Suprapubic skin (tissue), 4 donors: ENCODE results near the gene UNC119B.

ENCODE experiments used
- EP300 ChIP-seq: sonication (generic); formaldehyde crosslinking; IDR thresholded peaks from one replicate; pipeline ENCODE4 v1.6.1; 2017; ENCODE audit warnings: antibody characterized with exemption
- POLR2A ChIP-seq, 2 donors: fragments of 450-650 bp; IDR thresholded peaks; one replicate each; pipeline ENCODE4 v1.6.1; 2017; ENCODE audit warnings: antibody characterized with exemption in 2 of 2, mild to moderate bottlenecking in 2 of 2, moderate library complexity in 2 of 2
- POLR2AphosphoS5 ChIP-seq, 3 donors: sonication (generic); formaldehyde crosslinking; IDR thresholded peaks; one replicate each; pipeline ENCODE4 v1.6.1; 2017; ENCODE audit warnings: antibody characterized with exemption in 3 of 3
- TF ChIP-seq, protein P1 (sequence below), 2 donors: fragments of 200-600 bp in 1 of 2; fragments of 450-650 bp in 1 of 2; sonication (generic) in 1 of 2; IDR thresholded peaks; one replicate each; pipeline ENCODE4 v1.5.1; 2016 to 2019; ENCODE audit warnings: antibody characterized with exemption in 2 of 2, mild to moderate bottlenecking in 1 of 2, moderate library complexity in 1 of 2

DNA sequence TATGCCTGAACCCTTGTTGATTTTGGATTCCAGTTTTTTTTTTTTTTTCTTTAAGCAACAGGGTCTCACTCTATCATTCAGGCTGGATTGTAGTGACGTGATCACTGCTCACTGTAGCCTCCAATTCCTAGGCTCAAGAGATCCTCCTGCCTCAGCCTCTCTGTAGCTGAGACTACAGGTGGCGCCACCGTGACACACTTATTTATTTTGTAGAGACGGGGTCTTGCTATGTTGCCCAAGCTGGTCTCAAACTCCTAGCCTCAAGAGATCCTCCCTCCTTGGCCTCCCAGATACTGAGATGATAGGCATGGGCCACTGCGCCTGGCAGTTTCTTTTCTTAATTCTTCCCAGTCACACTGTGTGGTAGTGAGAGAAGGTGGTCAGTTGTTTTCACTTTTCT is 40.5 kb downstream of the UNC119B start:
- TF ChIP-seq, protein P1, sequence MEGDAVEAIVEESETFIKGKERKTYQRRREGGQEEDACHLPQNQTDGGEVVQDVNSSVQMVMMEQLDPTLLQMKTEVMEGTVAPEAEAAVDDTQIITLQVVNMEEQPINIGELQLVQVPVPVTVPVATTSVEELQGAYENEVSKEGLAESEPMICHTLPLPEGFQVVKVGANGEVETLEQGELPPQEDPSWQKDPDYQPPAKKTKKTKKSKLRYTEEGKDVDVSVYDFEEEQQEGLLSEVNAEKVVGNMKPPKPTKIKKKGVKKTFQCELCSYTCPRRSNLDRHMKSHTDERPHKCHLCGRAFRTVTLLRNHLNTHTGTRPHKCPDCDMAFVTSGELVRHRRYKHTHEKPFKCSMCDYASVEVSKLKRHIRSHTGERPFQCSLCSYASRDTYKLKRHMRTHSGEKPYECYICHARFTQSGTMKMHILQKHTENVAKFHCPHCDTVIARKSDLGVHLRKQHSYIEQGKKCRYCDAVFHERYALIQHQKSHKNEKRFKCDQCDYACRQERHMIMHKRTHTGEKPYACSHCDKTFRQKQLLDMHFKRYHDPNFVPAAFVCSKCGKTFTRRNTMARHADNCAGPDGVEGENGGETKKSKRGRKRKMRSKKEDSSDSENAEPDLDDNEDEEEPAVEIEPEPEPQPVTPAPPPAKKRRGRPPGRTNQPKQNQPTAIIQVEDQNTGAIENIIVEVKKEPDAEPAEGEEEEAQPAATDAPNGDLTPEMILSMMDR (IDR thresholded peaks at IDR 0.05): no peak
- TF ChIP-seq EP300 (no peak), POLR2AphosphoS5 (IDR thresholded peaks at IDR 0.05) (no peak), POLR2A (IDR thresholded peaks at IDR 0.05) (no peak)
